Left ventricle myocardium inferior (tissue), 1 donor: ENCODE measurements around the gene AUP1. TPM values are rescaled to one million over a fixed set of nuclear protein-coding genes. Genes with fewer than 3 reads are reported as not detected.
A peak's percentile ranks its signal among the peaks of the same experiment; 100 is the strongest.

ENCODE experiments used
- DNase-seq: peaks from one replicate; pipeline ENCODE4 v3.0.0-alpha.2; 2020
- H3K27ac ChIP-seq: fragments of 200-600 bp; replicated peaks from 2 replicates; pipeline ENCODE4 v1.8.0; 2021
- H3K27me3 ChIP-seq: fragments of 200-600 bp; 2 replicates; pipeline ENCODE4 v1.8.0; 2021; ENCODE audit warnings: low read depth
- H3K36me3 ChIP-seq: fragments of 200-600 bp; 2 replicates; pipeline ENCODE4 v1.8.0; 2021
- H3K4me1 ChIP-seq: fragments of 200-600 bp; 2 replicates; pipeline ENCODE4 v1.8.0; 2021
- H3K4me3 ChIP-seq: fragments of 200-600 bp; 2 replicates; pipeline ENCODE4 v1.8.0; 2021; ENCODE audit warnings: mild to moderate bottlenecking, moderate library complexity
- H3K9me3 ChIP-seq: fragments of 200-600 bp; replicated peaks from 2 replicates; pipeline ENCODE4 v1.8.0; 2021
- CTCF ChIP-seq: fragments of 200-600 bp; IDR thresholded peaks from 2 replicates; pipeline ENCODE4 v1.8.0; 2021; ENCODE audit warnings: antibody characterized with exemption, mild to moderate bottlenecking, borderline replicate concordance
- intact Hi-C: fragments of 100-400 bp; cut with micrococcal nuclease; formaldehyde crosslinking; loops from one replicate; pipeline ENCODE4 v1.11.0; 2022
- long read RNA-seq: library from polyadenylated mRNA; unstranded; transcript quantifications from one replicate; pipeline ENCODE4 v2.0.0, GENCODE V29; 2021
- total RNA-seq: library from RNA; stranded (reverse); fragmentation: NEBNext Ultra II Directional; extraction: Animal tissue kit (Norgen Biotek cat#: 25700); gene quantifications from one replicate; pipeline ENCODE4 v1.2.1, GENCODE V29; 2021
- donor health status: DM: no; HTN: yes; CAD: no; lungs with severe emphysema.

AUP1 gene
- 46.9 TPM for total RNA-seq
- long read RNA-seq, transcript AUP1-201 (12 exons, 1,695 nt) = major isoform, 97 of 136 reads
- long read RNA-seq, transcript AUP1-204 (11 exons, 1,645 nt) = minor isoform, 8 of 136 reads
- long read RNA-seq, partial matches to known transcripts = 9 of 136 reads
- long read RNA-seq, other reads (novel, unspliced or antisense) = 22 of 136 reads

- no peaks in the 10 kb centered on the region for H3K27me3 ChIP-seq
- peaks cover 62% of the 10 kb centered on the region for H3K36me3 ChIP-seq
- peak; percentile 98 for DNase-seq
Measured at GRCh38 chr2:74529357-74530238, at the start of gene AUP1, which contains the start of gene HTRA2. Gene AUP1, minus strand, starts transcription at chr2:74529706. Its CDS starts 77 bp downstream, at chr2:74529629. Gene HTRA2, plus strand, starts transcription at chr2:74529933. Its CDS starts 74 bp downstream, at chr2:74530007.

GRCh38 chr2:74578408-74578807 is 48.9 kb upstream of the AUP1 start:
- intact Hi-C loops = no loop called here

More at GRCh38 chr2:74529357-74530238, at the start of gene AUP1, which contains the start of gene HTRA2:
- peaks cover 49% of the 10 kb centered on the region for H3K4me1 ChIP-seq
- H3K4me3 ChIP-seq = peak within 1 kb of the TSS; percentile 97
- H3K9me3 ChIP-seq = no peaks in the 10 kb centered on the region
- peak within 1 kb of the TSS; percentile 93 for H3K27ac ChIP-seq
- intact Hi-C loops = no loop called here
- no peak for TF ChIP-seq CTCF

GRCh38 chr2:74577448-74577847 is 47.9 kb upstream of the AUP1 start:
- Histone ChIP-seq H3K27me3 (peaks cover 16% of the 10 kb centered on the region), H3K4me3 (no peak overlapping the region), H3K36me3 (no peaks in the 10 kb centered on the region), H3K27ac (peak overlapping the region; percentile 70), H3K9me3 (no peaks in the 10 kb centered on the region), H3K4me1 (peaks cover 10% of the 10 kb centered on the region)
- no peak for DNase-seq
- no peak for TF ChIP-seq CTCF
- intact Hi-C loops = no loop called here

More at GRCh38 chr2:74578408-74578807, 48.9 kb upstream of the AUP1 start:
- no peak for TF ChIP-seq CTCF
- Histone ChIP-seq H3K9me3 (no peaks in the 10 kb centered on the region), H3K4me3 (no peak overlapping the region), H3K4me1 (peaks cover 10% of the 10 kb centered on the region), H3K27ac (no peak overlapping the region), H3K36me3 (no peaks in the 10 kb centered on the region), H3K27me3 (peaks cover 16% of the 10 kb centered on the region)
- no peak for DNase-seq

- Histone ChIP-seq H3K4me1 (peaks cover 10% of the 10 kb centered on the region), H3K36me3 (no peaks in the 10 kb centered on the region), H3K4me3 (no peak overlapping the region), H3K27ac (peak overlapping the region; percentile 70), H3K27me3 (peaks cover 16% of the 10 kb centered on the region), H3K9me3 (no peaks in the 10 kb centered on the region)
- no peak for DNase-seq
- intact Hi-C loops = no loop called here
- no peak for TF ChIP-seq CTCF
Measured at GRCh38 chr2:74576863-74577229, 47.3 kb upstream of the AUP1 start.

- no peak for TF ChIP-seq CTCF
- Histone ChIP-seq H3K27me3 (peaks cover 16% of the 10 kb centered on the region), H3K27ac (peak overlapping the region; percentile 70), H3K4me1 (peaks cover 10% of the 10 kb centered on the region), H3K36me3 (no peaks in the 10 kb centered on the region), H3K4me3 (no peak overlapping the region), H3K9me3 (no peaks in the 10 kb centered on the region)
- DNase-seq = no peak
- intact Hi-C loops = no loop called here
Measured at GRCh38 chr2:74576211-74576862, 46.8 kb upstream of the AUP1 start.
